ENCODE data around the gene PCNX1.
"Not testable (repeated sequence)": the region's sequence is repeated elsewhere in the genome, so short reads cannot be mapped to it uniquely, and the experiment has no call there.

GRCh38 chr14:71019917-71020316, 112.7 kb downstream of the PCNX1 start:
- TF ChIP-seq HNRNPK (IDR thresholded peaks at IDR 0.05; ENCODE audit: low read depth, low read length, poor library complexity, severe bottlenecking); CHD2 (IDR thresholded peaks at IDR 0.05; ENCODE audit: low read depth, low read length); SOX6 (IDR thresholded peaks at IDR 0.05); JUND (IDR thresholded peaks at IDR 0.05; ENCODE audit: borderline replicate concordance, low read depth, low read length); JUND (tag; IDR thresholded peaks at IDR 0.05; ENCODE audit: borderline replicate concordance, low read depth, low read length); NR2F6 (CRISPR knock-in tag; IDR thresholded peaks at IDR 0.05); REST (IDR thresholded peaks at IDR 0.05; ENCODE audit: borderline replicate concordance); REST (CRISPR knock-in tag; IDR thresholded peaks at IDR 0.05; ENCODE audit: low read depth); PHF8 (IDR thresholded peaks at IDR 0.05; ENCODE audit: borderline replicate concordance, low read length); POLR2A (conservative IDR thresholded peaks at IDR 0.05); ZNF586 (CRISPR knock-in tag; conservative IDR thresholded peaks at IDR 0.05); ZNF79 (CRISPR knock-in tag; IDR thresholded peaks at IDR 0.05; ENCODE audit: low read depth); PATZ1 (CRISPR knock-in tag; IDR thresholded peaks at IDR 0.05; ENCODE audit: borderline replicate concordance); SMARCB1 (IDR thresholded peaks at IDR 0.05; ENCODE audit: insufficient read length, low read depth): not testable (repeated sequence)
